Kidney epithelial cell (primary cell): ENCODE data around the gene C1GALT1. TPM values are rescaled to one million over a fixed set of nuclear protein-coding genes. Genes with fewer than 3 reads are reported as not detected.

Experiments used
- DNase-seq: peaks from one replicate; pipeline ENCODE4 v3.0.0-alpha.2; 2010; ENCODE audit warnings: low read depth
- H3K27me3 ChIP-seq: 2 replicates; pipeline ENCODE4 v1.6.0; 2011; ENCODE audit warnings: low read length; ENCODE audit not compliant: control insufficient read depth, insufficient read depth
- H3K36me3 ChIP-seq: 2 replicates; pipeline ENCODE4 v1.5.1; 2011; ENCODE audit warnings: low read length; ENCODE audit not compliant: control insufficient read depth, insufficient read depth
- H3K4me3 ChIP-seq: 2 replicates; pipeline ENCODE4 v1.5.1; 2011; ENCODE audit warnings: low read depth, mild to moderate bottlenecking, control low read depth, low read length
- total RNA-seq: library from RNA; depleted of rRNA; stranded (reverse); fragments of >200 nt; gene quantifications from 2 replicates; pipeline ENCODE4 v1.2.3, GENCODE V29; 2015
- TF ChIP-seq, protein P1 (sequence below): IDR thresholded peaks from 2 replicates; pipeline ENCODE4 v1.5.1; 2011; ENCODE audit warnings: mild to moderate bottlenecking, moderate library complexity, low read length, control low read depth, inconsistent platforms; ENCODE audit not compliant: insufficient read depth, poor library complexity, severe bottlenecking

The C1GALT1 gene
- total RNA-seq, 1 donor from 2014 or later, result 102 TPM

- no peak overlapping the region for H3K4me3 ChIP-seq
- no peaks in the 10 kb centered on the region for H3K27me3 ChIP-seq
- TF ChIP-seq, protein P1, sequence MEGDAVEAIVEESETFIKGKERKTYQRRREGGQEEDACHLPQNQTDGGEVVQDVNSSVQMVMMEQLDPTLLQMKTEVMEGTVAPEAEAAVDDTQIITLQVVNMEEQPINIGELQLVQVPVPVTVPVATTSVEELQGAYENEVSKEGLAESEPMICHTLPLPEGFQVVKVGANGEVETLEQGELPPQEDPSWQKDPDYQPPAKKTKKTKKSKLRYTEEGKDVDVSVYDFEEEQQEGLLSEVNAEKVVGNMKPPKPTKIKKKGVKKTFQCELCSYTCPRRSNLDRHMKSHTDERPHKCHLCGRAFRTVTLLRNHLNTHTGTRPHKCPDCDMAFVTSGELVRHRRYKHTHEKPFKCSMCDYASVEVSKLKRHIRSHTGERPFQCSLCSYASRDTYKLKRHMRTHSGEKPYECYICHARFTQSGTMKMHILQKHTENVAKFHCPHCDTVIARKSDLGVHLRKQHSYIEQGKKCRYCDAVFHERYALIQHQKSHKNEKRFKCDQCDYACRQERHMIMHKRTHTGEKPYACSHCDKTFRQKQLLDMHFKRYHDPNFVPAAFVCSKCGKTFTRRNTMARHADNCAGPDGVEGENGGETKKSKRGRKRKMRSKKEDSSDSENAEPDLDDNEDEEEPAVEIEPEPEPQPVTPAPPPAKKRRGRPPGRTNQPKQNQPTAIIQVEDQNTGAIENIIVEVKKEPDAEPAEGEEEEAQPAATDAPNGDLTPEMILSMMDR, result no peak
- H3K36me3 ChIP-seq, result no peaks in the 10 kb centered on the region
- DNase-seq, result no peak
Observed at GRCh38 chr7:7156663-7157062, 25.7 kb upstream of the C1GALT1 start.

DNA sequence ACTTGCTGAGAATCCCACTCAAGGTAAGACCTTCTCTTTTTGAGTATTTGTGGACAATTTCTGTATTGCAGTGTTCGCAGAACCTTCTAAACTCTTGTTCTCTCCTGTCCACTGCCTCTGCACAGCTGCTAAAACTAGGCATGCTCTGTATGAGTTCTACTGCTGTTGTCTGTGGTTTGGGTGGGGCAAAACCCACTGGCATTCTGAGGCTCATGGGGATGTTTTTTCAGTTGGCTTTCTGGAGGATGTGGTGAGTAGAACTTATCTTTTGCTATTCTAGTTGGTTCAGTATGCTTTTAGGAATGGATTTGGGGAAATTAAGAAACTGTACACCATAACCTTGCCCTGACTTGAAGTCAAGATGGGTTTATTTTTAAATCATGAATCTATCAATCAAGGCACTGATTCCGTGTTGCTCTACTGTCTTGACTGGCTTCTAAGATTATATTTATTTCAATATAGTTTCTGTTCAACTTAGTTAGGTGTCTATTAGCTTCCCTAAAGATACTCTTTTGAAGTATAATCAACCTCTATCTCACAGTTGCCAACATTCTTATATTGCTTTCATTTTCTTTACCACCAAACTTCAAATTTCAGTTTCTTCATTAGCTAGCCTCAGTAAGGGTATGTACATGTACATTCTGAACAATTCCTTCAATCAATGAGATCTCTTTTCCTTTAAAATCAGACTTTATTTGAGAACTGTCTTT lies 25.0 kb upstream of the C1GALT1 start:
- Histone ChIP-seq H3K4me3 (no peak overlapping the region), H3K27me3 (no peaks in the 10 kb centered on the region), H3K36me3 (no peaks in the 10 kb centered on the region)
- peak; percentile 67 for DNase-seq
- TF ChIP-seq, protein P1, result no peak

DNA sequence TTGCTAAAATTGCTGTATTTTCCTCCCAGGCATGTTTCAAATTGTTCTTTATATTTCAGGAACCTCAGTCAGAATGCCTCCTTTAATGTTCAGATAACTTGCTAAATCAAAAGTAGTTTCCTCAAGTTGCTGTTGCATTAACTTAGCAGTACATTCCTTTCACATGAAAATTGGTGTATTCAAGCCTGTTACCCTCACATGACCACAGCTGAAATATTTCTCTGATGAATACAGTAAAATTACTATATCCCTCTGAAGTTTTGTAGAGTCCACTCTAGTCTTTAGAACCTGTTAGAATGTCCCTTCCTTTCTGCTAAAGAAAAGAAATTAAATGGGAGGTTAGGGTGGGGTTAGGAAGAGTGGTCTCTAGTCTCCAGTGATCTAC lies 24.5 kb upstream of the C1GALT1 start:
- TF ChIP-seq, protein P1, result no peak
- DNase-seq, result peak; percentile 29
- no peaks in the 10 kb centered on the region for H3K36me3 ChIP-seq
- H3K4me3 ChIP-seq, result no peak overlapping the region
- H3K27me3 ChIP-seq, result no peaks in the 10 kb centered on the region

DNA sequence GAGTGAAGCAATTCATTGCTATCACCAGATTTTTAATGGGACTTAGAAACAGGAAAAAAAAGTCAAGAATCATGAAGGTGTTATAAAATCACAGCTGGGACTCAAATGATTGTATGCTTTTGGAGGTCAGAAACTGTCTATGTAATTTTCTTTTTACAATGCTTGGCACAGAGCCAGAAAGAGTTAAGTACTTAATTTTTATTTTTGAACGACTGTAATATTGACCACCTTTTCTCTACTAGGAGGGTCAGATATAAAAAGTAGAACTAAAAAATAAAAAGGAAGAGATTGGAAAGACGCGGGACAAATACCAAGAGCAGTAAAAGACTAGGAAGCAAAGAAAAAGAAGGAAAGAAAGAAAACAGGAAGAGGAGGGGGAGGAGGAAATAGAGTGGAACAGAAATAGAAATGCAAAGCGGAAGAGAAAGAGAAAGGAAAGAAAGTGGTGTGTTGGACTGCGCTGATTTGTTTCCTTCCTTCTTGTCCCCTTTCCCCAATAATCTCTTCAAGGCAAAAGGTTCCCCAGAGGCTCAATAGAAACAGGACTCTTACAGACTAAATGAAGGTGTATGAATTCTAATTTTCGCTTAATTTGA lies 23.2 kb upstream of the C1GALT1 start:
- TF ChIP-seq, protein P1, result no peak
- Histone ChIP-seq H3K27me3 (no peaks in the 10 kb centered on the region), H3K36me3 (no peaks in the 10 kb centered on the region), H3K4me3 (no peak overlapping the region)
- DNase-seq, result no peak

- Histone ChIP-seq H3K4me3 (no peak overlapping the region), H3K27me3 (no peaks in the 10 kb centered on the region), H3K36me3 (no peaks in the 10 kb centered on the region)
- TF ChIP-seq, protein P1, result no peak
- no peak for DNase-seq
Observed at GRCh38 chr7:7164591-7164990, 17.8 kb upstream of the C1GALT1 start.
